Measurements from ENCODE around the gene TOGARAM2.

TOGARAM2 gene

GRCh38 chr2:28981016-28981441 is at the start of gene TOGARAM2:
TOGARAM2 (plus strand) TSS chr2:28981298; CDS start chr2:28994835, 13,537 bp downstream.
- no peak for DNase-seq (ENCODE audit: low read depth in 3 of 3)

GRCh38 chr2:28934769-28935168 is 46.3 kb upstream of the TOGARAM2 start:
- no peak for DNase-seq (ENCODE audit: low read depth in 3 of 3)

- DNase-seq (ENCODE audit: low read depth in 3 of 3) = no peak
Observed at GRCh38 chr2:28941008-28941407, 40.1 kb upstream of the TOGARAM2 start.

GRCh38 chr2:28944535-28945248 is 36.4 kb upstream of the TOGARAM2 start:
- no peak for DNase-seq (ENCODE audit: low read depth in 3 of 3)

GRCh38 chr2:28948160-28948559 is 32.9 kb upstream of the TOGARAM2 start:
- no peak for DNase-seq (ENCODE audit: low read depth in 3 of 3)

GRCh38 chr2:28949190-28949589 is 31.9 kb upstream of the TOGARAM2 start:
- no peak for DNase-seq (ENCODE audit: low read depth in 3 of 3)

- DNase-seq (ENCODE audit: low read depth in 3 of 3) = no peak
Observed at GRCh38 chr2:28949617-28950305, 31.3 kb upstream of the TOGARAM2 start.

GRCh38 chr2:28950941-28951630 is 30.0 kb upstream of the TOGARAM2 start:
- no peak for DNase-seq (ENCODE audit: low read depth in 3 of 3)

GRCh38 chr2:28951910-28952835 is 28.9 kb upstream of the TOGARAM2 start:
- DNase-seq (ENCODE audit: low read depth in 3 of 3) = no peak

GRCh38 chr2:28952836-28953211 is 28.3 kb upstream of the TOGARAM2 start:
- DNase-seq (ENCODE audit: low read depth in 3 of 3) = no peak

GRCh38 chr2:28955467-28955866 is 25.6 kb upstream of the TOGARAM2 start:
- no peak for DNase-seq (ENCODE audit: low read depth in 3 of 3)

GRCh38 chr2:28956415-28956826 is 24.7 kb upstream of the TOGARAM2 start:
- peak in 1 of 3 experiments; percentile 13 for DNase-seq (ENCODE audit: low read depth in 3 of 3)

- DNase-seq (ENCODE audit: low read depth in 3 of 3) = no peak
Observed at GRCh38 chr2:28956890-28957289, 24.2 kb upstream of the TOGARAM2 start.

GRCh38 chr2:28958689-28959088 is 22.4 kb upstream of the TOGARAM2 start:
- DNase-seq (ENCODE audit: low read depth in 3 of 3) = peak in 1 of 3 experiments; percentile 21

GRCh38 chr2:28960401-28960800 is 20.7 kb upstream of the TOGARAM2 start:
- DNase-seq (ENCODE audit: low read depth in 3 of 3) = no peak

- DNase-seq (ENCODE audit: low read depth in 3 of 3) = no peak
Observed at GRCh38 chr2:28962505-28962904, 18.6 kb upstream of the TOGARAM2 start.

- DNase-seq (ENCODE audit: low read depth in 3 of 3) = no peak
Observed at GRCh38 chr2:28970464-28971160, 10.5 kb upstream of the TOGARAM2 start.

- DNase-seq (ENCODE audit: low read depth in 3 of 3) = no peak
Observed at GRCh38 chr2:28972778-28973335, 8.2 kb upstream of the TOGARAM2 start.

- no peak for DNase-seq (ENCODE audit: low read depth in 3 of 3)
Observed at GRCh38 chr2:28974252-28974651, 6.8 kb upstream of the TOGARAM2 start.

GRCh38 chr2:28975671-28976070 is 5.4 kb upstream of the TOGARAM2 start:
- no peak for DNase-seq (ENCODE audit: low read depth in 3 of 3)

GRCh38 chr2:28976584-28976983 is 4.5 kb upstream of the TOGARAM2 start:
- DNase-seq (ENCODE audit: low read depth in 3 of 3) = no peak
